ENCODE measurements around the gene FGF11. TPM values are rescaled to one million over a fixed set of nuclear protein-coding genes. Genes with fewer than 3 reads are reported as not detected.

The FGF11 gene
- total and polyA plus RNA-seq, 2 donors (not counting 1 experiment from before 2014, with no cell fraction given), result 0.33 to 0.87 TPM

DNA sequence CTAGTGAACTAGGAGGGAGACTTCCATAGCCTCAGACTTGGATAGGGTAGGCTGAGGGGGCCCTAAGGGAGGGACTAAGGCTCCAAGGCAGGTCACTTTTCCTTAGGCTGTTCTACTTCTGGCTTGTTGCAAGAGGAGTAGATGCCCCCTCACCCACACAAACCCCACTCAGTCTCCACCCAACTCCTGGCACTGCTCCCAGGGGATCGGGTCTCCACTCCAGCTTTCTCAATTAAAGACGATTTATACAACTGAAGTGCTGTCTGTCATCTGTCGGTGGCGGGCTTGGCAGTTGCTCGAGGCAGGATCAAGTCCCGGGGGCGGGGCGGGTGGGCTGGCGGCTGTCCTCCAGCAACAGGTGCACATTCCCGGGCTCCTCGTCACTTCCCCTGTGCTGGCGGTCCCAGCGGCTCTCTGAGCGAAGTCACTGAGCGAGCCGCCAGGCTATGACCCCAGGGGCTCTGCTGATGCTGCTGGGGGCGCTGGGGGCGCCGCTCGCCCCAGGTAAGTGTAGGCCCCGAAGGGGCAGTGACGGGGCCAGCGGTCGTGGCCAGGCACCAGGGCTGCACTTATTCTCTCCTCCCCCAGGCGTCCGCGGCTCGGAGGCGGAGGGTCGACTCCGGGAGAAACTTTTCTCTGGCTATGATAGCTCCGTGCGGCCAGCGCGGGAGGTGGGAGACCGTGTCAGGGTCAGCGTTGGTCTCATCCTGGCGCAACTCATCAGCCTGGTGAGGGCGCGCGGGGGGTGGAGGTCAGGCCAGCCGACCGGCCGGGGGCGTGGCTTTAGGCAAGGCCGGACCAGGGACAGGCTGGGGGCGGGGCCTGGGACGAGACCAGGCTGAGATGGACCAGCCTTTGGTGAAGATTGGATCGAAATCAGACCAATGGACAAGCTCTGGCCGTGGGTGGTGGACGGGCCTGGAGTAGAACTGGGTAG, 5.6 kb downstream of the FGF11 start, which contains the start of gene CHRNB1:
CHRNB1 (plus strand) TSS at position 380 of the 937 bp plus-strand sequence; CDS start at position 447, 67 bp downstream.
- Histone ChIP-seq H3K27ac (ENCODE audit: insufficient read depth, low read length) (no peak within 1 kb of the TSS), H2AFZ (ENCODE audit: low read length) (peak within 1 kb of the TSS; percentile 20), H3K4me2 (ENCODE audit: extremely low read depth, insufficient read depth, low read length) (peak within 1 kb of the TSS; percentile 59)

DNA sequence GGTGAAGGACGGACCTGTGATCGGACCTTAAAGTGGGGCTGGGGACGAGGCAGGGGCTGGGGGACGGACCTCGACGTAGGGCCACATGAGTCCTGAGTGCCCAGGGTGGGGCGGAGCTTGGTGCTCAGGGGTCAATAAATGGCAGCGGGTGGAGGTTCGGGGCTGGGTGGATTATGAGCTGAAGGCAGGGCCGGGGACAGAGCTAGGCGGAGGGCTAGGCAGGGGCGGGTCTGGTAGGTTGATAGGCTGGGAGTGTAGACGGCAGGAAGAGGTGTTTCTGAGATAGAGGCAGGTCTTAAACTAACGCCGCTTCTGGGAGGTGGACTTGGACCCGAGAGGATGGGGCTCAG, 6.3 kb downstream of the FGF11 start:
- H2AFZ ChIP-seq (ENCODE audit: low read length), result peak overlapping the region; percentile 20
- H3K9ac ChIP-seq (ENCODE audit: insufficient read depth, low read length), result no peak overlapping the region

More for the DNA sequence above, 5.6 kb downstream of the FGF11 start, which contains the start of gene CHRNB1:
- Histone ChIP-seq H3K36me3 (ENCODE audit: control insufficient read depth, insufficient read depth, low read length) (no peaks in the 10 kb centered on the region), H3K9me3 (ENCODE audit: control insufficient read depth, insufficient read depth, low read depth, low read length) (no peaks in the 10 kb centered on the region), H4K20me1 (ENCODE audit: control insufficient read depth, extremely low read depth, insufficient read depth, low read length) (no peaks in the 10 kb centered on the region), H3K4me1 (ENCODE audit: control insufficient read depth, extremely low read depth, insufficient read depth, low read length) (peaks cover 13% of the 10 kb centered on the region), H3K27me3 (ENCODE audit: control insufficient read depth, insufficient read depth, low read length) (peaks cover 27% of the 10 kb centered on the region), H3K9ac (ENCODE audit: insufficient read depth, low read length) (no peak within 1 kb of the TSS), H3K4me3 (replicated peaks in 1 of 4; ENCODE audit: control extremely low read depth in 1 of 4, insufficient read depth in 1 of 4, low read depth in 3 of 4, low read length in 4 of 4) (peak within 1 kb of the TSS; percentile 9 to 49 (median 21)), H3K79me2 (ENCODE audit: control insufficient read depth, insufficient read depth, low read length) (no peaks in the 10 kb centered on the region)
- DNase-seq (ENCODE audit: low read depth in 2 of 2), result peak; percentile 20 to 52
- TF ChIP-seq, protein P1, sequence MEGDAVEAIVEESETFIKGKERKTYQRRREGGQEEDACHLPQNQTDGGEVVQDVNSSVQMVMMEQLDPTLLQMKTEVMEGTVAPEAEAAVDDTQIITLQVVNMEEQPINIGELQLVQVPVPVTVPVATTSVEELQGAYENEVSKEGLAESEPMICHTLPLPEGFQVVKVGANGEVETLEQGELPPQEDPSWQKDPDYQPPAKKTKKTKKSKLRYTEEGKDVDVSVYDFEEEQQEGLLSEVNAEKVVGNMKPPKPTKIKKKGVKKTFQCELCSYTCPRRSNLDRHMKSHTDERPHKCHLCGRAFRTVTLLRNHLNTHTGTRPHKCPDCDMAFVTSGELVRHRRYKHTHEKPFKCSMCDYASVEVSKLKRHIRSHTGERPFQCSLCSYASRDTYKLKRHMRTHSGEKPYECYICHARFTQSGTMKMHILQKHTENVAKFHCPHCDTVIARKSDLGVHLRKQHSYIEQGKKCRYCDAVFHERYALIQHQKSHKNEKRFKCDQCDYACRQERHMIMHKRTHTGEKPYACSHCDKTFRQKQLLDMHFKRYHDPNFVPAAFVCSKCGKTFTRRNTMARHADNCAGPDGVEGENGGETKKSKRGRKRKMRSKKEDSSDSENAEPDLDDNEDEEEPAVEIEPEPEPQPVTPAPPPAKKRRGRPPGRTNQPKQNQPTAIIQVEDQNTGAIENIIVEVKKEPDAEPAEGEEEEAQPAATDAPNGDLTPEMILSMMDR (conservative IDR thresholded peaks at IDR 0.05 in 1 of 2, IDR thresholded peaks at IDR 0.05 in 1 of 2; ENCODE audit: low read depth in 1 of 2, low read length in 2 of 2), result no peak
- no peak for TF ChIP-seq EZH2 (IDR thresholded peaks at IDR 0.05; ENCODE audit: low read length, missing control alignments)

DNA sequence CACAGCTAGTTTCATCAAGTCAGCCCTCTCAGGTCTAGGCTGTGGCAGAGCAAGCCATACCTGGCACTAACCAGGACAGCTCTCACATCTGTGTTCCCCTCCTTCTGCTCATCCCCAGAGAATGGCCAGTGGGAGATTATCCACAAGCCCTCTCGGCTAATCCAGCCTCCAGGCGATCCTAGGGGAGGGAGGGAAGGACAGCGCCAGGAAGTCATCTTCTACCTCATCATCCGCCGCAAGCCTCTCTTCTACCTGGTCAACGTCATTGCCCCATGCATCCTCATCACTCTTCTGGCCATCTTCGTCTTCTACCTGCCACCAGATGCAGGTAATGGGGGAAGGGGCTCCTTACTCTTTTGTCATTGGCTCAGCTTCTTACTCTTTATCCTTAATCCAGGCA, 9.1 kb downstream of the FGF11 start:
- H3K9me3 ChIP-seq (ENCODE audit: control insufficient read depth, insufficient read depth, low read depth, low read length), result no peaks in the 10 kb centered on the region
- no peak overlapping the region for H2AFZ ChIP-seq (ENCODE audit: low read length)
- DNase-seq (ENCODE audit: low read depth in 2 of 2), result no peak
- TF ChIP-seq, protein P1 (conservative IDR thresholded peaks at IDR 0.05 in 1 of 2, IDR thresholded peaks at IDR 0.05 in 1 of 2; ENCODE audit: low read depth in 1 of 2, low read length in 2 of 2), result no peak
- no peak for TF ChIP-seq EZH2 (IDR thresholded peaks at IDR 0.05; ENCODE audit: low read length, missing control alignments)
- peaks cover 6% of the 10 kb centered on the region for H3K4me1 ChIP-seq (ENCODE audit: control insufficient read depth, extremely low read depth, insufficient read depth, low read length)
- no peak overlapping the region for H3K9ac ChIP-seq (ENCODE audit: insufficient read depth, low read length)
- H3K27ac ChIP-seq (ENCODE audit: insufficient read depth, low read length), result no peak overlapping the region
- H3K4me2 ChIP-seq (ENCODE audit: extremely low read depth, insufficient read depth, low read length), result no peak overlapping the region
- H4K20me1 ChIP-seq (ENCODE audit: control insufficient read depth, extremely low read depth, insufficient read depth, low read length), result no peaks in the 10 kb centered on the region
- H3K27me3 ChIP-seq (ENCODE audit: control insufficient read depth, insufficient read depth, low read length), result peaks cover 16% of the 10 kb centered on the region
- H3K79me2 ChIP-seq (ENCODE audit: control insufficient read depth, insufficient read depth, low read length), result no peaks in the 10 kb centered on the region
- H3K4me3 ChIP-seq (replicated peaks in 1 of 4; ENCODE audit: control extremely low read depth in 1 of 4, insufficient read depth in 1 of 4, low read depth in 3 of 4, low read length in 4 of 4), result no peak overlapping the region
- no peaks in the 10 kb centered on the region for H3K36me3 ChIP-seq (ENCODE audit: control insufficient read depth, insufficient read depth, low read length)

More for the DNA sequence above, 6.3 kb downstream of the FGF11 start:
- Histone ChIP-seq H3K27me3 (ENCODE audit: control insufficient read depth, insufficient read depth, low read length) (peaks cover 22% of the 10 kb centered on the region), H4K20me1 (ENCODE audit: control insufficient read depth, extremely low read depth, insufficient read depth, low read length) (no peaks in the 10 kb centered on the region), H3K79me2 (ENCODE audit: control insufficient read depth, insufficient read depth, low read length) (no peaks in the 10 kb centered on the region), H3K9me3 (ENCODE audit: control insufficient read depth, insufficient read depth, low read depth, low read length) (no peaks in the 10 kb centered on the region), H3K4me1 (ENCODE audit: control insufficient read depth, extremely low read depth, insufficient read depth, low read length) (peaks cover 7% of the 10 kb centered on the region), H3K27ac (ENCODE audit: insufficient read depth, low read length) (no peak overlapping the region), H3K36me3 (ENCODE audit: control insufficient read depth, insufficient read depth, low read length) (no peaks in the 10 kb centered on the region), H3K4me2 (ENCODE audit: extremely low read depth, insufficient read depth, low read length) (peak overlapping the region; percentile 59), H3K4me3 (replicated peaks in 1 of 4; ENCODE audit: control extremely low read depth in 1 of 4, insufficient read depth in 1 of 4, low read depth in 3 of 4, low read length in 4 of 4) (peak overlapping the region in 1 of 4 experiments; percentile 49)
- TF ChIP-seq, protein P1 (conservative IDR thresholded peaks at IDR 0.05 in 1 of 2, IDR thresholded peaks at IDR 0.05 in 1 of 2; ENCODE audit: low read depth in 1 of 2, low read length in 2 of 2), result no peak
- no peak for TF ChIP-seq EZH2 (IDR thresholded peaks at IDR 0.05; ENCODE audit: low read length, missing control alignments)
- DNase-seq (ENCODE audit: low read depth in 2 of 2), result no peak
